ENCODE results near the gene ANXA2.

ANXA2 gene

GRCh38 chr15:60324706-60325438 is 72.9 kb downstream of the ANXA2 start:
- DNase-seq = no peak

GRCh38 chr15:60323322-60323721 is 74.5 kb downstream of the ANXA2 start:
- TF ChIP-seq POLR2A (IDR thresholded peaks at IDR 0.05; ENCODE audit: low read length) = no peak
- TF ChIP-seq GATA1 (IDR thresholded peaks at IDR 0.05; ENCODE audit: low read depth, low read length) = no peak
- no peak for DNase-seq

More at GRCh38 chr15:60324706-60325438, 72.9 kb downstream of the ANXA2 start:
- TF ChIP-seq POLR2A (IDR thresholded peaks at IDR 0.05; ENCODE audit: low read length) (no peak), GATA1 (IDR thresholded peaks at IDR 0.05; ENCODE audit: low read depth, low read length) (no peak)

GRCh38 chr15:60320365-60320764 is 77.4 kb downstream of the ANXA2 start:
- TF ChIP-seq GATA1 (IDR thresholded peaks at IDR 0.05; ENCODE audit: low read depth, low read length) (no peak), POLR2A (IDR thresholded peaks at IDR 0.05; ENCODE audit: low read length) (no peak)

GRCh38 chr15:60318216-60318867 is 79.4 kb downstream of the ANXA2 start:
- no peak for DNase-seq
- TF ChIP-seq GATA1 (IDR thresholded peaks at IDR 0.05; ENCODE audit: low read depth, low read length) = no peak
- TF ChIP-seq POLR2A (IDR thresholded peaks at IDR 0.05; ENCODE audit: low read length) = no peak

More at GRCh38 chr15:60320365-60320764, 77.4 kb downstream of the ANXA2 start:
- no peak for DNase-seq

GRCh38 chr15:60316961-60317360 is 80.8 kb downstream of the ANXA2 start:
- no peak for DNase-seq
- TF ChIP-seq GATA1 (IDR thresholded peaks at IDR 0.05; ENCODE audit: low read depth, low read length) (no peak), POLR2A (IDR thresholded peaks at IDR 0.05; ENCODE audit: low read length) (no peak)

GRCh38 chr15:60315878-60316277 is 81.9 kb downstream of the ANXA2 start:
- TF ChIP-seq GATA1 (IDR thresholded peaks at IDR 0.05; ENCODE audit: low read depth, low read length) (no peak), POLR2A (IDR thresholded peaks at IDR 0.05; ENCODE audit: low read length) (no peak)

GRCh38 chr15:60313906-60314305 is 83.9 kb downstream of the ANXA2 start:
- TF ChIP-seq GATA1 (IDR thresholded peaks at IDR 0.05; ENCODE audit: low read depth, low read length) = no peak
- TF ChIP-seq POLR2A (IDR thresholded peaks at IDR 0.05; ENCODE audit: low read length) = no peak
- DNase-seq = no peak

More at GRCh38 chr15:60315878-60316277, 81.9 kb downstream of the ANXA2 start:
- DNase-seq = no peak

- TF ChIP-seq POLR2A (IDR thresholded peaks at IDR 0.05; ENCODE audit: low read length) (no peak), GATA1 (IDR thresholded peaks at IDR 0.05; ENCODE audit: low read depth, low read length) (no peak)
- DNase-seq = no peak
Measured at GRCh38 chr15:60307034-60307433, 90.8 kb downstream of the ANXA2 start.

- TF ChIP-seq POLR2A (IDR thresholded peaks at IDR 0.05; ENCODE audit: low read length) (no peak), GATA1 (IDR thresholded peaks at IDR 0.05; ENCODE audit: low read depth, low read length) (no peak)
- no peak for DNase-seq
Measured at GRCh38 chr15:60301024-60301423, 96.8 kb downstream of the ANXA2 start.

- no peak for DNase-seq
- no peak for TF ChIP-seq GATA1 (IDR thresholded peaks at IDR 0.05; ENCODE audit: low read depth, low read length)
- TF ChIP-seq POLR2A (IDR thresholded peaks at IDR 0.05; ENCODE audit: low read length) = no peak
Measured at GRCh38 chr15:60299452-60300047, 98.2 kb downstream of the ANXA2 start.
